HEK293 (cell line): ENCODE data around the gene ZCCHC10.
A peak's percentile ranks its signal among the peaks of the same experiment; 100 is the strongest.

ENCODE experiments used
- CTCF ChIA-PET: fragments of 350-600 bp; formaldehyde crosslinking; extraction: SDS; loops from one replicate; lab custom pipeline; 2021; ENCODE audit warnings: antibody characterized with exemption; lab: Yijun Ruan, JAX
- POLR2A ChIA-PET: fragments of 300-600 bp; formaldehyde crosslinking; extraction: SDS; loops from one replicate; lab custom pipeline; 2020; ENCODE audit warnings: antibody characterized with exemption, inconsistent platforms; lab: Yijun Ruan, JAX
- H3K27ac ChIP-seq: fragments of 200-500 bp; sonication (Bioruptor generic); 2 replicates; pipeline ENCODE4 v1.5.1; 2014; ENCODE audit warnings: low read depth, low read length, control low read depth, inconsistent platforms; ENCODE audit errors: extremely low read depth
- H3K36me3 ChIP-seq, 2 experiments: fragments of 200-500 bp in 1 of 2; sonication (Bioruptor generic) in 1 of 2; 1 replicate in 1 of 2; 2 replicates in 1 of 2; pipeline ENCODE4 v1.5.1; 2014 to 2017; ENCODE audit warnings: inconsistent platforms in 2 of 2, low read length in 2 of 2; ENCODE audit not compliant: control insufficient read depth in 2 of 2, insufficient read depth in 1 of 2
- H3K4me1 ChIP-seq: fragments of 200-500 bp; sonication (Bioruptor generic); 2 replicates; pipeline ENCODE4 v1.5.1; 2014; ENCODE audit warnings: mild to moderate bottlenecking, low read length, inconsistent platforms; ENCODE audit not compliant: control insufficient read depth, insufficient read depth
- H3K4me3 ChIP-seq: 2 replicates; pipeline ENCODE4 v1.5.1; 2011; ENCODE audit warnings: low read depth, mild to moderate bottlenecking, control low read depth, low read length, moderate library complexity
- H3K9me3 ChIP-seq: fragments of 200-500 bp; sonication (Bioruptor generic); 2 replicates; pipeline ENCODE4 v1.5.1; 2014; ENCODE audit warnings: low read depth, low read length, inconsistent platforms; ENCODE audit not compliant: control insufficient read depth, insufficient read depth
- BCL11B ChIP-seq: fragments of 450-650 bp; formaldehyde crosslinking; IDR thresholded peaks from 2 replicates; pipeline ENCODE4 v1.5.1; 2016; ENCODE audit warnings: low read depth, missing biosample characterization, missing genetic modification characterization
- CTCF ChIP-seq: fragments of 450-650 bp; formaldehyde crosslinking; IDR thresholded peaks from 2 replicates; pipeline ENCODE4 v1.5.1; 2016; ENCODE audit warnings: missing biosample characterization, missing genetic modification characterization
- INSM2 ChIP-seq: fragments of 450-650 bp; formaldehyde crosslinking; IDR thresholded peaks from 2 replicates; pipeline ENCODE4 v1.5.1; 2016; ENCODE audit warnings: missing biosample characterization, missing genetic modification characterization
- KLF1 ChIP-seq: fragments of 450-650 bp; formaldehyde crosslinking; IDR thresholded peaks from 2 replicates; pipeline ENCODE4 v1.5.1; 2016; ENCODE audit warnings: missing biosample characterization, missing genetic modification characterization
- RBAK ChIP-seq: fragments of 450-650 bp; formaldehyde crosslinking; IDR thresholded peaks from 2 replicates; pipeline ENCODE4 v1.5.1; 2016; ENCODE audit warnings: missing biosample characterization, missing genetic modification characterization
- SP7 ChIP-seq: fragments of 450-650 bp; formaldehyde crosslinking; IDR thresholded peaks from 2 replicates; pipeline ENCODE4 v1.5.1; 2016; ENCODE audit warnings: missing biosample characterization, missing genetic modification characterization
- ZBTB8A ChIP-seq: fragments of 450-650 bp; formaldehyde crosslinking; IDR thresholded peaks from 2 replicates; pipeline ENCODE4 v1.5.1; 2016; ENCODE audit warnings: missing biosample characterization, missing genetic modification characterization
- ZEB2 ChIP-seq: fragments of 450-650 bp; formaldehyde crosslinking; IDR thresholded peaks from 2 replicates; pipeline ENCODE4 v1.5.1; 2016; ENCODE audit warnings: missing biosample characterization, missing genetic modification characterization
- ZNF121 ChIP-seq: fragments of 450-650 bp; formaldehyde crosslinking; IDR thresholded peaks from 2 replicates; pipeline ENCODE4 v1.5.1; 2016; ENCODE audit warnings: missing biosample characterization, missing genetic modification characterization
- ZNF423 ChIP-seq: fragments of 450-650 bp; formaldehyde crosslinking; IDR thresholded peaks from 2 replicates; pipeline ENCODE4 v1.5.1; 2016; ENCODE audit warnings: missing biosample characterization, missing genetic modification characterization
- TF ChIP-seq, protein P1 (sequence below): fragments of 450-650 bp; formaldehyde crosslinking; IDR thresholded peaks from 2 replicates; pipeline ENCODE4 v1.5.1; 2016; ENCODE audit warnings: missing biosample characterization, missing genetic modification characterization
- TF ChIP-seq, protein P2 (sequence below): fragments of 450-650 bp; formaldehyde crosslinking; IDR thresholded peaks from 2 replicates; pipeline ENCODE4 v1.5.1; 2017; ENCODE audit warnings: missing biosample characterization, missing genetic modification characterization
- TF ChIP-seq, protein P3 (sequence below): fragments of 450-650 bp; formaldehyde crosslinking; IDR thresholded peaks from 2 replicates; pipeline ENCODE4 v1.5.1; 2016; ENCODE audit warnings: missing biosample characterization, missing genetic modification characterization

ZCCHC10 gene

DNA sequence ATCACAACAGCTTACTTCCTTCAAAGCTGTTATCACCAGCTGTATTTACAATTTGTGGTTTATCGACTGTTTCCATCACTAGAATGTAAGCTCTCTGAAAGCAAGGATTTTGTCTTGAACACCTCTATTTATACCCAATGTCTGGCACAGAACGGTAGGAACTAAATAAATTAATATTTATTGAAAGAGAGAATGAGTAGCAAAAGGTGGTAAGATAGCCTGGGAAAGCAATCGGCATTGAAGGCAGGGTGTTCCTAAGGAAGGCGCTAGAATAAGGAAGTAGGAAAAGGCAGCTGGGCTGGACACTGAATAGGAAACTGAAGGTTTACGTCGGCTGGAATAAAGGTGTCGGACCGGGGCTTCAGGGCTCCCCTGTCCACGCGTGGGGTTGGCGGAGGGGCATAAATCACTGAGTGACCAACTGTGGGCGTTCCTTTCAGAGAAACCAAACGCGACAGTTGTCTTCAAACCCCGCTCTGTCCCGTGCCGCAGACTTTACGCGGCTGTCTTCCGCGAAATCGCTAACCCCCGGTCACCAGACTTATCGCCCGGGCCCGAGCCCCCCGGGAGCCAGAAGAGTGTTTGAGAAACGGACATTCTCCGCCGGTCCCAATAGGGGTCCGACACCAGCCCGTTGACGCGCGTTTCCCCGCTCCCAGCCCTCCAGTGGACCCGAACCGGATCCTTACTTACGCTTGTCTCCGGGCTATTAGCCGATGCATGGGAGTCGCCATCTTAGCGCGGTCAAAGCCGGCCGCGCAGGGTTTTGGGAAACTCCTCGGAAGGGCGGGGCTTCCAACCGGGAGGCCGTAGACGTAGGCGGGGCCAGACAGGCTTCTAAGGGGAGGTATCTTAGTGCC lies at the start of gene ZCCHC10 (continued):
- TF ChIP-seq INSM2 (tag by site-specific recombination) (0 out of 2 replicates have a peak, but pooled peaks have one; percentile 9), CTCF (no peak; the same call in 1 of the 2 replicates), ZBTB8A (tag by site-specific recombination) (peak; percentile 48), BCL11B (tag by site-specific recombination) (no peak), KLF1 (tag by site-specific recombination) (peak; percentile 16; the same call in 1 of the 2 replicates), ZEB2 (peak; percentile 94), ZNF423 (tag by site-specific recombination) (no peak), SP7 (peak; percentile 69; the same call in 1 of the 2 replicates)
- TF ChIP-seq, protein P1, sequence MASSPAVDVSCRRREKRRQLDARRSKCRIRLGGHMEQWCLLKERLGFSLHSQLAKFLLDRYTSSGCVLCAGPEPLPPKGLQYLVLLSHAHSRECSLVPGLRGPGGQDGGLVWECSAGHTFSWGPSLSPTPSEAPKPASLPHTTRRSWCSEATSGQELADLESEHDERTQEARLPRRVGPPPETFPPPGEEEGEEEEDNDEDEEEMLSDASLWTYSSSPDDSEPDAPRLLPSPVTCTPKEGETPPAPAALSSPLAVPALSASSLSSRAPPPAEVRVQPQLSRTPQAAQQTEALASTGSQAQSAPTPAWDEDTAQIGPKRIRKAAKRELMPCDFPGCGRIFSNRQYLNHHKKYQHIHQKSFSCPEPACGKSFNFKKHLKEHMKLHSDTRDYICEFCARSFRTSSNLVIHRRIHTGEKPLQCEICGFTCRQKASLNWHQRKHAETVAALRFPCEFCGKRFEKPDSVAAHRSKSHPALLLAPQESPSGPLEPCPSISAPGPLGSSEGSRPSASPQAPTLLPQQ: peak; percentile 48; the same call in 1 of the 2 replicates

DNA sequence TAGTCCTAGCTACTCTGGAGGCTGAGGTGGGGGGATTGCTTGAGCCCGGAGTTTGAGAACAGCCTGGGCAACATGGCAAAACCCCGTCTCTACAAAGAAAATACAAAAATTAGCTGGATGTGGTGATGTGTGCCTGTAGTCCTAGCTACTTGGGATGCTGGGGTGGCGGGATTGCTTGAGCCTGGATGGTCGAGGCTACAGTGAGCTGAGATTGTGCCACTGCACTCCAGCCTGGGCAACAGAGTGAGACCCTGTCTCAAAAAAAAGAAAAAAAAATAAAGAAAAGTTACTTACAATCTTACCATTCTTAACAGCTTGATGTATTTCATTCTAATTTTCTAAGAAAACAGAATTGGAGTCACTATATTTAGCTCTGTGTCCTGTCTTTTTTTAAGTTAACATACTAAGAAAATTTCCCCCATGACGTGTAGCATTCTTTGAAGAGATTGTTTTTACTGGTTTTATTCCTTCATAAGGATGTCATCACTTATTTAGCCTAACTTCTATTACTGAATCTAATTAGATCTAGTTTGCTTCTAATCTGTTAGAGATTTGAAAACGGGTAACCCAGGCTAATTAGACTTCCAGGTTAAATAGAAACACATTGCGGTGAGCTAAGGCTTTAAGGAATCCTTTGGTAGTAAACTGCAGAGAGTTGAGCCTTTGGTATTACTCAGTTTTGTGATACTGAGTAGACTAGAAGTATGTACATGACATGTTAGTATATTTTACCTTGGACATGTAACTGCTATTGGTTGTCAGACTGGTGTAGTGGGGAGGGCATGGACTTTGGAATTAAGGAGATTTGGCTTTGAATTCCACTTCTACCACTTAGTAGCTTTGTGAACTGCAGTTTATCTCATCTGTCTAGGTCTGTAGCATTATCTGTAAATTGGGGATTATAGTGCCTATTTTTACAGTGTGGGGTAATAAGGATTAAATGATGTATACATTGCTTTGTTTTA lies 49.5 kb upstream of the ZCCHC10 start:
- H3K9me3 ChIP-seq: no peaks in the 10 kb centered on the region
- peaks cover 2% of the 10 kb centered on the region; the same call in 1 of the 2 replicates for H3K4me1 ChIP-seq
- TF ChIP-seq ZEB2 (no peak), RBAK (tag by site-specific recombination) (no peak), ZNF121 (tag by site-specific recombination) (peak; percentile 64; the same call in 1 of the 2 replicates)
- TF ChIP-seq, protein P2, sequence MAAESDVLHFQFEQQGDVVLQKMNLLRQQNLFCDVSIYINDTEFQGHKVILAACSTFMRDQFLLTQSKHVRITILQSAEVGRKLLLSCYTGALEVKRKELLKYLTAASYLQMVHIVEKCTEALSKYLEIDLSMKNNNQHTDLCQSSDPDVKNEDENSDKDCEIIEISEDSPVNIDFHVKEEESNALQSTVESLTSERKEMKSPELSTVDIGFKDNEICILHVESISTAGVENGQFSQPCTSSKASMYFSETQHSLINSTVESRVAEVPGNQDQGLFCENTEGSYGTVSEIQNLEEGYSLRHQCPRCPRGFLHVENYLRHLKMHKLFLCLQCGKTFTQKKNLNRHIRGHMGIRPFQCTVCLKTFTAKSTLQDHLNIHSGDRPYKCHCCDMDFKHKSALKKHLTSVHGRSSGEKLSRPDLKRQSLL (tag by site-specific recombination): no peak
- TF ChIP-seq, protein P3, sequence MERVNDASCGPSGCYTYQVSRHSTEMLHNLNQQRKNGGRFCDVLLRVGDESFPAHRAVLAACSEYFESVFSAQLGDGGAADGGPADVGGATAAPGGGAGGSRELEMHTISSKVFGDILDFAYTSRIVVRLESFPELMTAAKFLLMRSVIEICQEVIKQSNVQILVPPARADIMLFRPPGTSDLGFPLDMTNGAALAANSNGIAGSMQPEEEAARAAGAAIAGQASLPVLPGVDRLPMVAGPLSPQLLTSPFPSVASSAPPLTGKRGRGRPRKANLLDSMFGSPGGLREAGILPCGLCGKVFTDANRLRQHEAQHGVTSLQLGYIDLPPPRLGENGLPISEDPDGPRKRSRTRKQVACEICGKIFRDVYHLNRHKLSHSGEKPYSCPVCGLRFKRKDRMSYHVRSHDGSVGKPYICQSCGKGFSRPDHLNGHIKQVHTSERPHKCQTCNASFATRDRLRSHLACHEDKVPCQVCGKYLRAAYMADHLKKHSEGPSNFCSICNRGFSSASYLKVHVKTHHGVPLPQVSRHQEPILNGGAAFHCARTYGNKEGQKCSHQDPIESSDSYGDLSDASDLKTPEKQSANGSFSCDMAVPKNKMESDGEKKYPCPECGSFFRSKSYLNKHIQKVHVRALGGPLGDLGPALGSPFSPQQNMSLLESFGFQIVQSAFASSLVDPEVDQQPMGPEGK (tag by site-specific recombination): no peak
- TF ChIP-seq, all 188 proteins: peak for 1
- CTCF ChIA-PET: interaction anchor here (0.6 to 0.7 kb wide), 2 partner anchors 17 to 118 kb away, joined by 3 read pairs; no protein-coding TSS in a partner anchor
- Histone ChIP-seq H3K36me3 (peaks cover 52 to 76% of the 10 kb centered on the region in 2 experiments), H3K4me3 (no peak overlapping the region), H3K27ac (no peak overlapping the region)
- POLR2A ChIA-PET: no interaction called here
